ENCODE data around the gene CNIH2. TPM values are rescaled to one million over a fixed set of nuclear protein-coding genes. Genes with fewer than 3 reads are reported as not detected.

The CNIH2 gene
- total and polyA plus RNA-seq, 9 of the 15 experiments (the other 6 are each of a cell fraction or from before 2014, with no cell fraction given), result 0.26 to 0.89 (median 0.40) TPM; not detected in 4

GRCh38 chr11:66268244-66268951 is 9.6 kb upstream of the CNIH2 start, which contains the start of gene RAB1B (continued):
- no peak for TF ChIP-seq THAP7 (CRISPR knock-in tag; IDR thresholded peaks at IDR 0.05)
- no peak for TF ChIP-seq DACH1 (IDR thresholded peaks at IDR 0.05; ENCODE audit: partially characterized antibody)
- TF ChIP-seq ZNF717 (CRISPR knock-in tag; IDR thresholded peaks at IDR 0.05), result no peak
- TF ChIP-seq CTBP1 (IDR thresholded peaks at IDR 0.05; ENCODE audit: borderline replicate concordance), result no peak
- peak; percentile 85; the same call in 1 of the 2 replicates for TF ChIP-seq CREB3L1 (IDR thresholded peaks at IDR 0.05; ENCODE audit: borderline replicate concordance, low read depth)
- no peak for TF ChIP-seq GATAD2B (IDR thresholded peaks at IDR 0.05; ENCODE audit: borderline replicate concordance)
- TF ChIP-seq ZNF518B (CRISPR knock-in tag; IDR thresholded peaks at IDR 0.05), result no peak
- peak; percentile 71 for TF ChIP-seq MBD2 (IDR thresholded peaks at IDR 0.05; ENCODE audit: borderline replicate concordance, low read depth)
- peak in 1 of 3 experiments; percentile 14; a peak in 1 of 6 replicates for TF ChIP-seq ZBTB11 (CRISPR knock-in tag; IDR thresholded peaks at IDR 0.05)
- no peak for TF ChIP-seq ZNF589 (CRISPR knock-in tag; IDR thresholded peaks at IDR 0.05; ENCODE audit: low read depth)
- TF ChIP-seq RFX5 (IDR thresholded peaks at IDR 0.05; ENCODE audit: low read depth, low read length), result no peak
- 0 out of 2 replicates have a peak, but pooled peaks have one; percentile 1 for TF ChIP-seq ESRRB (CRISPR knock-in tag; IDR thresholded peaks at IDR 0.05; ENCODE audit: borderline replicate concordance)
- no peak for TF ChIP-seq CREB5 (CRISPR knock-in tag; IDR thresholded peaks at IDR 0.05)
- no peak; the same call in 1 of the 2 replicates for TF ChIP-seq FOXP1 (CRISPR knock-in tag; IDR thresholded peaks at IDR 0.05)
- TF ChIP-seq CBFB (CRISPR knock-in tag; IDR thresholded peaks at IDR 0.05), result 0 out of 2 replicates have a peak, but pooled peaks have one; percentile 4
- peak; percentile 49; the same call in 1 of the 2 replicates for TF ChIP-seq PHF8 (IDR thresholded peaks at IDR 0.05; ENCODE audit: borderline replicate concordance, low read length)

All from K562 (cell line).